EL (cell line): Measurements from ENCODE around the gene PDE4A.
"Not testable (repeated sequence)": the region's sequence is repeated elsewhere in the genome, so short reads cannot be mapped to it uniquely, and the experiment has no call there.

ENCODE experiments used
- DNase-seq: peaks from one replicate; pipeline ENCODE4 v3.0.0-alpha.2; 2016

The PDE4A gene

GRCh38 chr19:10420444-10421239 lies at the start of gene PDE4A:
PDE4A (plus strand) TSS chr19:10420538; CDS start chr19:10420765, 227 bp downstream.
- peak; percentile 50 for DNase-seq

GRCh38 chr19:10372690-10373089 lies 47.6 kb upstream of the PDE4A start:
- DNase-seq = no peak

GRCh38 chr19:10374931-10375330 lies 45.4 kb upstream of the PDE4A start:
- no peak for DNase-seq

GRCh38 chr19:10377140-10377640 lies 43.1 kb upstream of the PDE4A start:
- not testable (repeated sequence) for DNase-seq

DNA sequence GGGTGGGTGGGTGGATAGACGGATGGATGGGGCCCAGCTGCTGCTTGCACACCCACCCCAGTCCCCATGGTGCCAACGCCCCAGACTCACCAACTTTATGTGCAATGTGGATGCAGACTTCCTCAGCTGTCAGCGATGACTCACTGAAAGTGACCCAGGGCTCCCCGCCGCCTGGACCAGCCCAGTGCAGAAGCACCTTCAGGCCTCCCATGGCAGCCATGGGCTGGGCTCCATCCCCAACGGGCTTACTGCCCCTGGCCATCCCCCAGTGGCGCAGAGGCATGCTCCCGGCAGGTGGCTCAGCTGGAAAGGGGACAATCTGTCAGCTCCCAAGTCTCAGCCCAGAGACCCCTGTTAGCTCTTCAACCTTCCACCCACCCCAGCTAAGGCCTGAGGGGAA lies 42.2 kb upstream of the PDE4A start:
- no peak for DNase-seq

DNA sequence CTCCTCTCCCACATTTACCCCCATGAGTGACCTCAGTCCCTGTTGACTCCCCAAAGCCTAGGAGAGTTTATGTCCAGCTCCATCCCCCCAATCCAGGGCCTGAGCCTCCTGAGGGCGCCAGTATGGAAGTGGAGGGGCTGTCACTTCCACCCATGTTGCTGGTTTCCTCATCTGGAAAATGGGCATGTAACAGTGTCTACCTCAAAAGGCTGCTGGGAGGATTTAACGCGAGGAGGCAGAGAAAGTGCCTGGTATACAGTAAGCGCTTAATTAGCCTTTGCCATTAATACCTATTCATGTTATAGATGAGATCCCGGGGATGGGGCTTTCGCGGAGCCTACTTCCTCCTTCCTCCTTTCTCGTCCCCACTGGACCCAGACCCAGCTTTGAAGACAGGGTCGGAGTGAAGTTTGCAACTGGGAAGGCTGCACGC lies 40.4 kb upstream of the PDE4A start:
- DNase-seq = no peak

DNA sequence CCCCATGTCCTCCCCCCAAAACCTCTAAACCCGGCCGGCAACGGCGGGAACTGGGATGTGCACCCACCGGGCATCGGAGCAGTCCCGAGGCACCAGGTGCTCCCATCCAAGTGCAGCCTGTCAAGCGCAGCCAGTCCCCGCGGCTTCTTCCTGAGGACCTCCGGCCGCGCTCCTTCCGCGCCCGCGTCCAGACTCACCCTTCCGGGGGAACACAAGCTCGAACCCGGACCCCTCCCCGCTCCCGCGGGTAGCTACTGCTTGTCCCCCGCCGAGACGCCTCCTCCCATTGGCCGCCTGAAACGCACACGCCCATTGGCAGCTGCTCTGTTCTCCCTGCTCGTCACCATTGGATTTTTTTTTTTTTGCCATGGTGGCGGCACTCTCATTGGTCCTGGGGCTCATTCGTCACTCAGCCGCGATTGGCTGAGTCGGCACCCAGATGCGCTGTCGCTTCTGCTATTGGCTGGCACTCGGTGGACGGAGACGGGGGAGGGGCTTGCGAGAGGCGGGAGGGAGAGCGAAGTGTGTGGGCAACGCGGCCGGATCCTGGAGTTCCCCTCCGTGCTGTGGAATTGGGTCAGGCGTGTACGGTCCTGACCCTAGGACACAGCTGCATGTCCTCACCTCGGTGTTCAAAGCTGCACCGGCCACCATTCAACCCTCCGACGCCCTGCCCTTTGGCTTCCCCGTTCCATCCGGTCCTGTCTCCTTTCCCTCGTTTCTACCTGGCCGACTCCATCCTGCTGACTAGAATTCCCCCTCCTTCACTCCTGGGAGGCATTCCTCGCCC lies 39.8 kb upstream of the PDE4A start, which contains the start of gene TYK2:
Gene TYK2 (minus strand): TSS at position 260 of the 790 bp plus-strand sequence. CDS start 2,166 bp downstream, outside the sequence.
- peak; percentile 99 for DNase-seq

DNA sequence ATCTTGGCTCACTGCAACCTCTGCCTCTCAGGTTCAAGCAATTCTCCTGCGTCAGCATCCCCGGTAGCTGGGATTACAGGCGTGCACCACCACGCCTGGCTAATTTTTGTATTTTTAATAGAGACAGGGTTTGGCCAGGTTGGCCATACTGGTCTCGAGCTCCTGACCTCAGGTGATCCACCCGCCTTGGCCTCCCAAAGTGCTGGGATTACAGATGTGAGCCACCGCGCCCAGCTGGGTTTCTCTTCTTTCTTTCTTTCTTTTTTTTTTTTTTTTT lies 37.2 kb upstream of the PDE4A start:
- not testable (repeated sequence) for DNase-seq

DNA sequence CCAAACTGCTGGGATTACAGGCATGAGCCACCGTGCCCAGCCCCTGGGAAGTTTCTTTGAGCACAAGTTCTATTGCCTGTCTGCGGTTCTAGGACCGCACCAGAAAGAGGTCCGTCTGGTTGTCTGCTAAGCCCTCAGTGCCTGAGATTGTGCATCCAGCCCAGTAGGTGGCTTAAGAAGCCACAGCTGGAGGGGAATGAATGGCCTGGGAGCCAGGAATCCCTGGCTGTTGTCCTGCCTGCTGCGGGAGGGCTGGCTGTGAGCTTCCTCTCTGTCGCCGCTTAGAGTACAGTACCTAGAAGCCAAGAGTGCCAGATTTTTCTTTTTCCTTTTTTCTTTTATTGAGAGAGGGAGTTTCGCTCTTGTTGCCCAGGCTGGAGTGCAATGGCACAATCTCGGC lies 35.8 kb upstream of the PDE4A start:
- no peak for DNase-seq

DNA sequence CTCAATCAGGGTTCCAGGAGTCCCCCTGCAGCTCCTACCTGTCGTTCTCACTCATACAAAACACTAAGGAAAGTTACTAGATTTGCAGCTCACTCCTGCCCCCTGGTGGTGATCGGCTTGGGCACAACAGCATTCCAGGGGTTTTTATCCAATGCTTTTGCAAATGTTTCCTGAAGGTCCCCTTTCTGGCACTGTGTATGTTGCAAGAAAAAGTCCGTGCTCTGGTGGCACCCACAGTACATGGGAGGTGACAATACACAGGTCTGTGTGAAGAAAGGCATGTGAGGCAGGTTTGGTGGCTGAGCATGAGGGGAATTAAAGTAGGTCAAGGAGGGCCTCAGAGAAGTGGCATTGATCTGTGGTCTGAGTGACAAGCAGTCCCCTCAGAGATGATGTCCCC lies 31.4 kb upstream of the PDE4A start:
- peak; percentile 76 for DNase-seq

- DNase-seq = peak; percentile 15
These were observed 30.5 kb upstream of the PDE4A start for GRCh38 chr19:10389863-10390262.

DNA sequence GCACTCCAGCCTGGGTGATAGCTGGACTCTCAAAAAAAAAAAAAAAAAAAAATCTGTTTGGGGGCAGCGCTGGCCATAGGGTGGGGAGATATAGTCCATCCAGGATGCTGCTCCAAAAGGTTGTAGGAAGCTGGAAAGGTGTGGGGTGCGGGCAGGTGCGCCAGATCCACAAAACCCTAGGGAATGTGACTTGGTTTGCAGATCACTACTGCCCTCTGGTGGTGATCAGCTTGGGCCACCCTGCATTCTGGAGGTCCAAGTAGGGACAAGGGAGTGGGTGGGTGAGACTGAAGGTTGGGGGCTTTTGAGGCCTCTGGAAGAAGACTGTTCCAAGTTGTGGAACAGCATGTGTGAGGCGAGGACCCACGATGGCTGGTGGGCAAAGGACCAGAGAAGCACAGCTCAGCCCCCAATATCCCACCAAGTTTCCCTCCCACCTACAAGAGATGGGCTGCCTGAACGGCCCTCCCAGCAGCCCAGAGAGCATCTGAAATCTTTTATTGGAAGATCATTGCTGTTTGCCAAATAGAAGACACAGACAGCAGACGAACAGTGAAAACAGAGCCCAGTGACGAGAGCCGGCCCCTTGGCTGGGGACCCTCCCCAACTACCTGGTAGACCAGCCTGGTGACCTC lies 29.6 kb upstream of the PDE4A start:
- DNase-seq = peak; percentile 67

- DNase-seq = no peak
These were observed 28.2 kb upstream of the PDE4A start for GRCh38 chr19:10392120-10392519.

- DNase-seq = no peak
These were observed 27.2 kb upstream of the PDE4A start for GRCh38 chr19:10393137-10393536.

DNA sequence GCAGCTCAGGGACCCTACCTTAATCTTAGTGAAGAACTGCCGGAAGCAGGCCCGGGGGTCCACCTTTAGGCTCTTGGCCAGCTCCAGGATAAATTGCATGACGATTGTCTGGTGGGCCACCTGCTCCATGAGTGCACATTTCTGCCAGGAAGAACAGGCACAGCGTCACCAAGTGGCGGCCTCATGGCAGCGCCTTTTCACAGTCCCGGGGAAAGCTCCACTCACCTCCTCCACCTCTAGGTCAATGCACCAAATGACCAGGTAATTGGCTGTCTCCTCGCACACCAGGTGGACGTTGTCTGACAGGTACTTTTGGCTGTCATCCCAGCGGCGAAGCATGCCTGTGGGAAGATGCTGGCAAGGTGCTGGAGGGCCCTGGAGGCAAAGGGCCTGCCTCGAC lies 25.3 kb upstream of the PDE4A start:
- no peak for DNase-seq

GRCh38 chr19:10395436-10395835 lies 24.9 kb upstream of the PDE4A start:
- DNase-seq = no peak

DNA sequence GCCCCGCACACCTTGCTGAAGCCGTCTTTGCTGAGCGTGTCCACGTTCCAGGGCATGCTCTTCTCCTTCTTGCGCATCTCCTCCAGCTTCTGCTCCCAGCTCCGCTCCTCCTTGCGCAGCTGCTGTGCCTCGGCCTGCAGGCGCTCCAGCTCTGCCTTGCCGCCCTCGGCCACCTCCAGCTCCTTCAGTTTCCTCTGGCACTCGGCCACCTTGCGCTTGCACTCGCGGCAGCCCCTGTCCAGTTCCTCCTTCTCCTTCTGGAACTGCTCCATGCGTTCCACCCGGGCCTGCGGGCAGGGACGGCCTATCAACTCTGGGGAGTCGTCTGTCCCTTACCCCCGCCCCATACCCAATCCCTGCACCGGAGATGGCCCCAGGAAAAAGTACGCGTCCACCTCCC lies 24.4 kb upstream of the PDE4A start:
- DNase-seq = no peak

GRCh38 chr19:10398819-10399218 lies 21.5 kb upstream of the PDE4A start:
- DNase-seq = no peak

DNA sequence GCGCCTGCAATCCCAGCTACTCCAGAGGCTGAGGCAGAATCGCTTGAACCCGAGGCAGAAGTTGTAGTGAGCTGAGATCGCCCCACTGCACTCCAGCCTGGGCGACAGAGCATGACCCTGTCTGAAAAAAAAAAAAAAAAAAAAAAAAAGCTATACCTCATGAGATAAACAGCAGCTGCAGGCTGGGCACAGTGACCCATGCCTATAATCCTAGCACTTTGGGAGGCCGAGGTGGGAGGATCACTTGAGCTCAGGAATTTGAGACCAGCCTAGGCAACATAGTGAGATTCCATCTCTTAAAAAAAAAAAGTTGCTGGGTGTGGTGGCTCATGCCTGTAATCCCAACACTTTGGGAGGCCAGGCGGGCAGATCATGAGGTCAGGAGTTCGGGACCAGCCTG lies 21.0 kb upstream of the PDE4A start:
- not testable (repeated sequence) for DNase-seq

GRCh38 chr19:10399878-10400277 lies 20.5 kb upstream of the PDE4A start:
- no peak for DNase-seq

DNA sequence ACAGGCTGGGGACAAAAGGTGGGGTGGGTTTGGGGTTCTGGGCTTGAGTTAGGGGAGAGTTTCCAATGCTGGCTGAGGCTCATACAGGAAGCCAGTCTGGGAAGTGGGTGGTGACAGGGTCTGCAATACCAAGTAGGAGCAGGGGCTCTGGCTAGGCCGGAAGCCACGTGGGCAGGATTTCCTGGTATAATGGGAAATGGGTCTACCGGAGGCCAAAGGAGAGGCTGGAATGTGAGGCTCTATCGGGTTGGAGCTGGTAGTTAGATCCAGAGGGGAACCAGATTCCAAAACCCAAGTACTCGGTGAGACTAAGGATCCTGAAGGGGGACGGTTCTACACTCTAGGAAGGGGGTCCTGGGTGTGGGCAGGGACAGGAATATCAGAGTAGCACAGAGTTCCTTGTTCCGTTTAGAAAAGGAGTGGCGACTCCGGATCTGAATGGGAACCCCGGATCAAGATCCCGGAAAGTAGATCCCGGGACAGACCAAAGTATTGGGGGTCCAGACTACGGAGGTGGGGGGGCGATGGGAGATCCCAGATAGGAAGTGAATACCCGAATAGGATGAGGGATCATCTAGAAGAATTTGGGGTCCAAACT lies 17.8 kb upstream of the PDE4A start:
- peak; percentile 77 for DNase-seq

- peak; percentile 96 for DNase-seq
These were observed 17.0 kb upstream of the PDE4A start, which contains the start of gene CDC37 for GRCh38 chr19:10403137-10404021. CDC37 (minus strand) TSS chr19:10403542; CDS start chr19:10403479, 63 bp downstream.
